ENCODE measurements around the gene PHF20.
"Not testable (repeated sequence)": the region's sequence is repeated elsewhere in the genome, so short reads cannot be mapped to it uniquely, and the experiment has no call there.

Gene PHF20

DNA sequence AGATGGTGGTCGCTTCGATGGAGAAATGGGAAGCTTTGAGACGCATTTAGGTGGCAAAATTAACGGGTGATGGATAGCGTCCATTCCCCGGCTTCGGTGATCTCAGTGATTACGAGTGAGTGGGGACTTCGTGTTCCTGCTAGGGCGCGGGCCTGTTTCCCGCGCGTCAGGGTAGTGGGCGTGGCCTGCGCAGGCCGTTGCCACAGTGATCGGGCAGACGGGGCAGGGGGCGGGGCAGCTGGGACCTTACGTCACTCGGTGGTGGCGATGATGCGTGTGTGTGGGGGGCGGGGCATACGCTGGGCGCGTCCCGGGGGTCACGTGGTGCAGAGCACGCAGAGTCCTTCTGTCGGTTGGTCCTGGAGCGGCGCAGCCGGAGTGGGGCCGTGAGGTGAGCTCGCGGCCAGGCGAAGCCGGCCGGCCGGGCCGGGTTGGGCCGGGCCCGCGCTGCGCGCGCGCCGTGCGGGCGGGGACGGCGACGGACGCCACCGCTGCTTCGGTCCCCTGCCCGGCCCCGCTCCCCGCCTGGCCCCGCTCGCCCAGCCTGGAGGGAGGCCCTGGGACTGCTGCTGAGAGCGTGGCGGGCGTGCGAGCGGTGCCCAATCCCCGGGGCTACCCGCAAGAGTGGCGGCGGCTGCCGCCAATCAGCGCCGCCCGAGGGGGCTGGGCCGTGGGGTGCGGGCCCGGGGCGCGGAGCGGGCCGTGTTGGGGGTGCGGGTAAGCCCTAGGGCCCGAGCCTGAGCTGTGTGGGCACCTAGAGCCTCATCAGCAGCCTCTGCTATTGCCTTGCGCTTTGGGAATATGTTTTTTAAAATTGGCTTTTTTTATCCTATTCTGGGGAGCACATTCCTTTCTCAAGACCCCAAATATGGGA lies at the start of gene PHF20:
PHF20 (plus strand) TSS at position 327 of the 874 bp plus-strand sequence. CDS start 29,508 bp downstream, outside the sequence.
- peak; percentile 99 to 100 for DNase-seq

DNA sequence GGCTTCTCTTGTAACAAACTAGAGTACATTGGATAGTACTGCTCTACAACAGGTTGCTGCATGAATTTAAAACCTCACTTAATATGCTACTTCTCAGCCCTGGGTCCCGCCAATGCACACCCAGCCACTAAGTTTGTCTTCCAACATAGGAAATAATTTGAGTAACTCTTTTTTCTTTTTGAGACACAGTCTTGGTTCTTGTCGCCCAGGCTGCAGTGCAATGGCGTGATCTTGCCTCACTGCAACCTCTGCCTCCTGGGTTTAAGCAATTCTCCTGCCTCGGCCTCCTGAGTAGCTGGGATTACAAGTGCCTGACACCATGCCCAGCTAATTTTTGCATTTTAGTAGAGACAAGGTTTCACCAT lies 48.6 kb upstream of the PHF20 start:
- not testable (repeated sequence) for DNase-seq

DNA sequence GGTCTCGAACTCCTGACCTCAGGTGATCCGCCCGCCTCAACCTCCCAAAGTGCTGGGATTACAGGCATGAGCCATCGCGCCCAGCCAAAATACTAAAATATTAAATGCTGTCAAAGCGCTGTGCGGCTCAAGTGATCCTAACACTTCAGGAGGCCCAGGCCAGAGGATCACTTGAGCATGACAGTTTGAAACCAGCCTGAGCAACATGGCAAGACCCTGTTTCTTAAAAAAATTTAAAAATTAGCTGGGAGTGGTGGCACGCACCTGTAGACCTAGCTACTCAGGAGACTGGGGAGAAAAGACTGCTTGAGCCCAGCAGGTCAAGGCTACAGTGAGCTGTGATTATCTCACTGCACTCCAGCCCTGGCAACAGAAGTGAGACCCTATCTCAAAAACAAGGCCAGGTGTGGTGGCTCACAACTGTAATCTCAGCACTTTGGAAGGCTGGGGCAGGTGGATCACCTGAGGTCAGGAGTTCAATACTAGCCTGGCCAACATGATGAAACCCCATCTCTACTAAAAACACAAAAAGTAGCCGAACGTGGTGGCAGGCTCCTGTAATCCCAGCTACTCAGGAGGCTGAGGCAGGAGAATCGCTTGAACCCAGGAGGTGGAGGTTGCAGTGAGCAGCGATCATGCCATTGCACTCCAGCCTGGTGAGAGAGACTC lies 48.0 kb upstream of the PHF20 start:
- not testable (repeated sequence) for DNase-seq

DNA sequence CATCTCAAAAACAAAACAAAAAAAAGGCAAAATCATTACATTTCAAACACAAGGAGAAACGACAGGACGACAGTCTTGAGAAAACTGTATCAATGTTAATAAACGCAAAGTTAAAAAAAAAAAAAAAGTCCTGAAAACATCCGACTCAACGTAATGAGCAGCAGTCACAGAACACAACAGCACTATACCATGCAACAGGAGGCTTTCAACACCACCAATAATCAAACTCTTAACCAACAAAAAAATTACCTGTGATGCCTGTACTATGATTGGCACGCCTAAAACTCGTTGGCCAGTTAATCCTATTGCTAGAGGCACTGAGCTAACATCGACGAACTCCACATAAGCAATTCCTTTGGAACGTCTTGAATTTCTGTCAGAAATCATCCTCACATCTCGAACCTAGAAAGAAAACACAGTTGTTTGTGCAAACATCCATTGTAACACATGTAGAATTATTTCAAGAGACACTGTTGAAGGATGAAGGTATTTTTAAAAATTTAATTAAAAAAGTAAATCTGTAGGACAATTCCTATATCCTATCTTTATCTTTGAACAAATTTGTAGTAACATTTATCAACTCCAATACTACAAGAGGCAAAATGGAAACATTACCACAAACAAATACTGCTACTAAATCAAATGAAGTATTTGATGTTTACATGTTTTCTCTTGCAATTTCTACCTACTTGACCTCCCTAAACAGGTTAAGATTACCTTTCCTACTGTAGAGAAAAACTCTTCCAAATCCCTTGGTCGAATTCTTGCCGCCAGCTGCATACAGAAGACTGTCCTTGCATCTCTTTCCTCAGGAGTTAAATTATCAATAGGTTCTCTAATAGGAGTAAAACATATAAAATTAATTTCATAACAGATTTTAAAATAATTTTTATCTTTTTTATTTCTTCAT lies 47.2 kb upstream of the PHF20 start:
- no peak for DNase-seq

DNA sequence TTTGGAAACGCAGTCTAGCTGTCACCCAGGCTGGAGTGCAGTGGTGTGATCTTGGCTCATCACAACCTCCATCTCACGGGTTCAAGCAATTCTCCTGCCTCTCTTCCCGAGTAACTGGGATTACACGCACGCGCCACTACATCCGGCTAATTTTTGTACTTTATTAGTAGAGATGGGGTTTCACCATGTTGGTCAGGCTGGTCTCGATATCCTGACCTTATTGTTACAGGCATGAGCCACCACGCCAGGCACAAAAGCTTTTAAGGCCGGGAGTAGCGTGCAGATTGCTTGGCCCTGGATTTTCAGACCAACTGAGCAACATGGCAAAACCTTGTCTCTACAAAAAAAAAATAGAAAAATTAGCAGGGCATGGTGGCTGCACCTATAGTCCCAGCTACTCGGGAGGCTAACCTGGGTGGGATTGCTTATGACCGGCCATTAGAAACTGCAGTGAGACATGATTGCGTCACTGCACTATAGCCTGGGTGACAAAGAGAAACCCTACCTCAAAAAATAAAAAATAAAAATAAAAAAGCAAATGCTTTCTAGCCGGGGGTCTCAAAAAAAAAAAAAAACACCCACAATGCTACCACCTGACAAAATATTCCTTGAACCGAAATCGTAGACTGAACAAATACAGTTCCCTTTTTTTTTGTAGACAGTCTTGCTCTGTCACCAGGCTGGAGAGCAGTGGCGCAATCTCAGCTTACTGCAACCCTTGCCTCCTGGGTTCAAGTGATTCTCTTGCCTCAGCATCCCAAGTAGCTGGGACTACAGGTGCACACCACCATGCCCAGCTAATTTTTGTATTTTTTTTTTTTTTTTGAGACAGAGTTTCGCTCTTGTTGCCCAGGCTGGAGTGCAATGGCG lies 44.7 kb upstream of the PHF20 start:
- no peak for DNase-seq

DNA sequence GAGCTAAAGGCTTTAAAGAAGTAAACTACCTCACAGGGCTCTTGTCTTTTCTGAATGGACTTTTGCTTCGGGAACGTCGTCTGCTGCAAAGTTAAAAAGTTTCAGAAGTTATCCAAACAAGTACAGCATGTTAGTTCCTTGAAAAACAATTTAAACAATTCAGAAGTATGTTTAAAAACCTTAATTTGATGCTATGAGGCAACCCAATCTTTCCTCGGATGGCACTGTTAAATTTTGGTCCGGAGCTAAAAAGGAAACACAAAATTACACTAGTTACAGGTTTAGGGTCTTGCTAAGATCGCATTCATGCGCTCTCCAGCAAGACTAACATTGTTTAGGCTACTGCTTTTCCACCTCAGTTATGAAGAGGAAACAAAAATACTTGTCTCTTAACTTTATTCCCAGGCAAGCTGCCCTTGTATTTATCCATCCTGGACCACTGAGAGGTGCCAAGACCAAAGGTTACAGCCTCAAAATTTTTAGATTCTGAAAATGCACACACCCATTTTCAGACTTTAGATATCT lies 42.5 kb upstream of the PHF20 start:
- no peak for DNase-seq

DNA sequence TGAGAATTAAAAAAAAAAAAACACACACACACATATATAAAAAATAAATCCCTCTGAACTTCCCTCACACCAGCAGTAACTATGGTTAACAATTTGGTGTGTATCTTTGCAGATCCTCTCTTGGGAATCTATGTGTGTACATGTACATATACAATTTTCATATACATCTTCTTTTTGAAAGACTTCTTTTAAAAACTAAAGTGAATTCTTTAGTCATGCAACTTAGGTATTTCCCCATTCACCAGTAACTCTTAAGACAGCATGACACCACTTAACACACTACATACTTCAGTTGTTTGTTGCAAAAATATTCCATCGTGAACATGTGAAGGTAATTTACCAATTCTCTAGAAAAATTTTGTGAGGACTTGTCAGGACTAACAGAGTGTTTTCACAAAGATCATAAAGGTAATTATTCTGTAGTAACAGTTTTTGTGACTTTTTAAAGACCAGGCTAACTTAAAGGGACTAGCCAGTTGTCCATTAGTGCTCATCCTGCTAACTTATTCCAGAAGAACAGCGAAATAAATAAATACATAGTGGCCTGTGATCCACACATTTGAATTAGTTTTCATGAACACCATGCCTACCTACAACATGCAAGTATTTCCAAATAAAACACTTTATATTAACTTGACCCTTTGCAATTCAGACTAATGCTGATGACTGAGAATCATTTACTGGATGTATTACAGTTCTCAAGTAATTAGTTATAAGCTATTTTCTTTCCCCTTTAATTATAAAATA lies 41.8 kb upstream of the PHF20 start:
- no peak for DNase-seq

DNA sequence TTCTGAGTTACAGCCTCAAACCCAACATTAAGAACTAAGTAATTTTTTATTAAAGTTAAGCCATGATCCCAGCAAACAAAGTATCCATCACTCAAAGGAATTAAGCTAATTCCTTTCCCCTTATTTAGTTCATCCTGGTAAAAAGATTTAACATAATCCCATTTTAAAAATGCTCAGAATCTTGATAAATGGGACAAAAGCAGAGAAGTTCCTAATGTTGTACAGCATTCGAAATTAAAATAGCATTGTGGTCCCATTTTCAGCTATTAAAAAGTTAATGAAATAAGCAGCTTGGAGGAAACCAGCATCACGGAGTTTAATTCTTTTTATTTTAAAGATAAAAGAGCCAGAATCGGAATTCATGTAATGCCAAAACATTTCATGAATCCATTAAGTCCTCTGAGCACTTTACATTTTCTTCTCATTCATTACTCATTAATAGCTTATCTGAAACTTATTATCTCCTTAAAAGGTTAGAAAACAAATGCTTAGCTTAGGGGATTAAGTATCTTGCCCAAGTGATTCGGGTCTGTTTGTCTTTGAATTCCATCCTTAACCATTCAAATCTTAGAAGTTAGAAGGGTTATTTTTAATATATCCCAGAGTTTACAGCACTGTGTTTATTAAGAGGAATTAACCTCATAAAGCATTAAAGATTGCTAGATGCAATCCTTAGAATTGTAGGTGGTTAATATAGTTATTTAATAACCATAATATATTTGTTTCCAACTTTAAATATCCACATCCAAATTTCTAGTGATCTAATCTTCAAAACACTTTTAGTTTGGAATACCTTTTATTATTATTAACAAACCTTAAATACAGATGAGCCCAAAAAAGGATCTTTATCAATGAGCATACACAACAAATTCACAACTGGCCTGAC lies 41.0 kb upstream of the PHF20 start:
- no peak for DNase-seq

DNA sequence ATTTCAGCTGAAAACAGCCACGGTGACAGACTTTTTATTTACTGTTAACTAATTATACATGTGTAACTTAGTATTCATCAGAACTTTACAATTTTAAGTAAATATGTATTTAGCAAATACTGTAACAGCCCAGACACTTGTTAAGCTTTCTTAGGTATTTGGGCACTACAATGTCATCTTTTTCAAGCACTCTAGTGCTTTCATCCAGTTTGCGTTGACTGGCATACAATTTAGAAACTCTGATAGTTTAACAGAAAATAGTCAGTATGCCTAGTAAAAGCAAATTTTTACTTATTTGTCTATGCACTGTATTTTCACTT lies 40.4 kb upstream of the PHF20 start:
- no peak for DNase-seq

DNA sequence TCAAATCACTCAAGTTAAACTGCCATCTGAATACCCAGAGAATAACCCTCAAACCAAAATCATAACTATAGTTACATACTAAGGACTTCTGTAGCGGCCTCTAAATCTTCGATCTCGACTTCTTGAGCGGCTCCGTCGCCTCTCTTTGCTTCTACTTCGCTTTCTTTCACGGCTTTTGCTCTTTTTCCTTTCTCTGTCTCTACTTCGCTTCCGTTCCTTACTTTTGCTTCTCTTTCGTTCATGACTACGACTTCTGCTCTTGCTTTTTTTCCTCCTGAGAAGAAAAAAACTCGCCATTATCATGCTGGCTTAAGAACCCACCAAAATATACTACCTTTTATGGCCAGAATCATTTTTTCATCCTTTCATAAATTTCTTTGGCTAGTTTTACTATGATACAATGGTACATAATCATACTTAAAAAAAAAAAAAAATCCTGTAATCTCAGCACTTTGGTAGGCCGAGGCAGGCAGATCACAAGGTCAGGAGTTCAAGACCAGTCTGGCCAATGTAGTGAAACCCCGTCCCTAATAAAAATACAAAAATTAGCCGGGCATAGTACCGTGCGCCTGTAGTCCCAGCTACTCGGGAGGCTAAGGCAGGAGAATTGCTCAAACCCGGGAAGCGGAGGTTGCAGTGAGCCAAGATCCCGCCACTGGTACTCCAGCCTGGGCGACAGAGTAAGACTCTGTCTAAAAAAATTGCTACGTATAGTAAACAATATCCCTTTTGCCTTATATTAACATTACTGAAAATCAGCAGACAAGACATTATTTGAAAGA lies 39.8 kb upstream of the PHF20 start:
- DNase-seq, result no peak

DNA sequence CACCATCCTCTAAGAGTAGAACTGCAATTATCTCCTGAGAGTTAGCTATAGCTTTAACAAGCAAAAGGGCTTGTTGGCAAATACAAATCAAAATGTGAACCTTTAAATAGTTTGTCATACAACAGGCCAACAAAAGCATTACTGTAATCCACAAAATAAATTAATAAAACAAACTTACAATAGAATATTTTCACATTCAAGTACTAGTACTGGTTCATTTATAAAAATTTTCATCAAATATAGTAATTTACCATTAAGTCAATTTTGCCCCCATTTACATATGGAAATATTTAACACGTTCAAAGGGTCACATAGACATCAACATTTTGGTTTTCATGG lies 39.2 kb upstream of the PHF20 start:
- no peak for DNase-seq

DNA sequence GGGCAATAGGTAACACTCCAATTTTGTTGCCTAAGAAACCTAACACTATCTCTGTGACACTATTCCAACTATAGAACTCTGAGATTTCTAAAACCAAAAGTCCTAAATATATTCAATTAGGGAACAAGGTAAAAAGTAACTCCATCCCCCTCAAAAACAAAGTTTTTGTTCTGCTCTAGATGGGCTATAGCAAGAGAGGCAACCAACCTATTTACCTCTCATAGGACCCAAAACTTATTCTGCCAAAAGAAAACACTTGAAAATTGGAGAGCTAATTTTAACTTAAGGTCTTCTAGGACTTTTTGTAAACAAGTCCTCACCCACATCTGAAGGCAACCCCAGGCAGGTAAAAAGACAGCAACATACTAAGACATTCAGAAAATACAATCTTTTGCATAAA lies 37.4 kb upstream of the PHF20 start:
- DNase-seq, result no peak

DNA sequence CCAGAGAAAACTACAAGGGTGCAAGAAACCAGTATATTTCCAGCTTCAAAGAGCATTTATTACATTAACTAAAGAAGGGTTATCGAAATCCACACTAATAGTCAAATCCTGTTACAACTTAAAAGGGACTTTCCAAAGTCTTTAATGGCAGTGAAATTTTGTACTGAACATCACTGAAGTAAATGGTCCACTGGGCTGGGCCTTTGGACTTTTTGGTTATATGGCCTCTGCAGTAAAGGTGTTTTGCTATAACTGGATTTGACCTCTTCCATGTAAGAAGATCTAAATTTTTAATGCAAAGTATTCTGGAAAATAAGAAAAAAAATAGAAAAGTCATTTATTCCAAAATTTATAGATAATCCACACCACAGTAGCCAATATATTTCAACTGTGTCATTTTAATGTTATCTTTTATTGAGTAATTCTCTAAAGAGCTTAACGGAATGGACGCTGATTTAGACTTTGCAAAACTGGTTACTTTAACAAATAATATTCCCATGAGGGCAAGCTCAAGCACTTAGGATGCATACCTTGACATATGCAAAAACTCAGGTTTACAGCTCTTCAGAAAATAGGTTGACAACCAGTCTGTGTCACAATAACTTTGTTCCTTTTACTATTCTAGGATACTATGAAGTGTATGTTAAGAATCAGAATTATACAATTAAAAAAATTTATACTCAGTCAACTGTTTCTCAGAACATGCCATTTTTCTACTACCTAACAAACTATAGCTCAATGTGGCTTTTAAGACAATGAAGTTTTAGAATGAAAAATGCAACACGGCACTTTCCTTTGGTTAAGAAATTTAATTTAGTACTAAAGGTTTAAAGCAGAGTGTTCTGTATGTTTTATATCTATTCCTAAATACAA lies 36.8 kb upstream of the PHF20 start:
- no peak for DNase-seq

DNA sequence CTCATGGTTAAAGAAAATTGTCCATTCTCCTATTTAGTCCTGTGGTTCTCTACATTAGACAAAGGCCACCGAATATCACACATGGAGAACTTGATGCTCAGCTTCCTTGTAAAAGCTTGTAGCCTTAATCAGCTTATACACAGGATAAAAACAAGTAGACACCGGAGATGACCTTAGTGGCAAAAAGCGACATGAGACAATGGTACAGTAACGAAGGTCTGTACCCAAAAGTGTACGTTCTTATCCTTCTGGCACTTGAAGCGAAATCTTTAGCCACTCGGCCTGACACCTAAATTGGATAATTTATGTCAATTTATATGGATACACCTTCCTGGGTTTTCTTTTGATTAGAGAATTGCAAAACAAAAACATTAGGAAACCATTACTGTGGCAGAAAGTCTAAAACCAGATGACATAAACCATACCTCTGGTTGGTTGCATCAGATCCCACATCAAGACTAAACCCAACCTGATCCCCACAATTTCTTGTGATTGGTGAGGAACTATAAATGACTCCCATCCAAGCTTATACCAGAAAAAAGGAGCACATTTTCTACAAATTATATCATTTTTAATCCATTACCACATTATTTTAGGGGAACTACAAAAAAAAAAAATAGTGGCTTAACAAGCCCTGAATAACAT lies 35.9 kb upstream of the PHF20 start:
- DNase-seq, result no peak

DNA sequence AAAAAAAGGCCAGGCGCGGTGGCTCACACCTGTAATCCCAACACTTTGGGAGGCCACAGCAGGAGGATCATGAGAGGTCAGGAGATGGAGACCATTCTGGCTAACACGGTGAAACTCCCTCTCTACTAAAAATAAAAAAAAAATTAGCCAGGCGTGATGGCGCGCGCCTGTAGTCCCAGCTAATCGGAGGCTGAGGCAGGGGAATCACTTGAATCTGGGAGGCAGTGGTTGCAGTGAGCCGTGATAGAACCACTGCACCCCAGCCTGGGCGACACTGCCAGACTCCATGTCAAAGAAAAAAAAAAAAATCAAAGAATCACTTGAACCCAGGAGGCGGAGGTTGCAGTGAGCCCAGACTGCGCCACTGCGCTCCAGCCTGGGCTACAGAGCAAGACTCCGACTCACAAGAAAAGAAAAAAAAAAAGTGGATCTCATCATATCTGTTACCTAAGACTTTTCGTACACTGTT lies 33.9 kb upstream of the PHF20 start:
- no peak for DNase-seq

DNA sequence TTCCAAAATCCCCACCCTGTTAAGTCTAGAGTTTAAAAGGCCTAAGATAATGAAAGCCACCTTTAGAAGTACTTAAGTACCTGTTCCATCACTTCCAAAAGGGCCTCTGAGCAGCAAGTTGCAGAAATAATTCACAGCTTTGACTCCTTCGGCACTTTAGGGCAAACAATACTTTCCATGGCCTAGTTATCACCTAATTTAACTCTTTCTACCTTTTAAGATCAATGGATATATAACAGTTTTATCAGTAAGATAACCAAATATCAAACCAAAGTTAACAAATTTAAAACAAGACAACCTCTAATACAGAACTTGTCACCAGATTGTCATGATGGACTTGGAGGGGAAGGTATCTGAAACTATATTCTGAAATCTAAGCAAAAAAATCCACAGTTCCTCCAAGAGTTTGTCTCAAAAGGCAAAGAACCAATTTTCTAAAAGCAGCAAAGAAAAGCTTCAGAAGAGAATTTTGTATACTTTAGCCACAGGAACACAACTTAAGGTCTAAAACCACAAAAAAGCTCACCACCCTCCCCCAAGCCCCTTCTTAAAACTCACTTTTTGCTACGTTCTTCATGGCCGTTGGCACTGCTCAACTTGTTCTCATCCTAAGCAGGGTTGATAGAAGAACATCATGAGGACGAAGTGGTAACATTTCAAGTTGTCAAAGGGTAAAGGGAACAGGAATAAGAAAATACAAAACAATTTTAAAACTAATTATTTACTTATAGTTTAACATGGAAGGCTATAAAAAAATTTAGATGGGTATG lies 33.2 kb upstream of the PHF20 start:
- no peak for DNase-seq

Data from stimulated activated CD4-positive, alpha-beta T cell treated with anti-CD3 and anti-CD28 coated beads, Interleukin-4, amount 100 ng/mL, for 4 hours (primary cell).